ENCODE data around the gene MYL6B.
A peak's percentile ranks its signal among the peaks of the same experiment; 100 is the strongest.
"Not testable (repeated sequence)": the region's sequence is repeated elsewhere in the genome, so short reads cannot be mapped to it uniquely, and the experiment has no call there.

The MYL6B gene

DNA sequence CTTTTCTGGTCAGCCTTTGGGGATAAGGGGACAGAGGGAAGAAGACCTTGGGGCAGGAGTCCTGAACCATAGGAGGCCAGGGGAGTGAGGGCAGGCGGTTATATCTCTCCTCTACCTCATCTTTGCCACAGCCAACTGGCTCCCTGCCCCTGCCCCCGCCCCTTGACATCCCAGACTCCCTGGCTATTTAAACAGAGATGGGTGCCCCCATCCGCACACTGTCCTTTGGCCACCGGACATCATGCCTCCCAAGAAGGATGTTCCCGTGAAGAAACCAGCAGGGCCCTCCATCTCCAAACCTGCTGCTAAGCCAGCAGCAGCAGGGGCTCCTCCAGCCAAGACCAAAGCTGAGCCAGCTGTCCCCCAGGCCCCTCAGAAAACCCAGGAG lies 1.3 kb downstream of the MYL6B start:
- DNase-seq (ENCODE audit: low spot score): no peak

DNA sequence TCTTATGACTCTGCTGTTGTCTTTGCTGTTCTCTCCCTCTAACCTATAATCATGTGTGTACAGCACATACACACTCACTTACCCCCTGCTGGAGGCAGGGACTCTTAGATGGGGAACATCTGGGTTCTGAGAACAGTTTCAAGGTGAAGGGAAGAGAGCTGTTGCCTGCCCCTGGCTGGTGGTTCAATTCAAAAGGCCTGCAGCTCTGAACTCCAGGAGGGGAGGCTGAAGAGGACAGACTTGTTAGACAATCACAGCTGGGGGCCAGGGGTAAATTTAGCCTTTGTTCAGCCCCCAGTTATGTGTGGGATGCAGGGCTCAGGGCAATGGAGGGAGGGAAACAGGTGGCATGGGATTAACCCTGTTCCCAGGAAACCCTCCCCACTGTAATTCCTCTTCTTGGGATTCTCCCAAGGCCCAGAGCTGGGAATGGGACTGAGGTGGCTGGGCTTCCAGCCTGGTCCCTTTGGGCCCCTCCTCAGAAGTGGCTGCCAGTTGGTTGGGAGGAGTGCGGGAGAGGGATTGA lies 1.9 kb downstream of the MYL6B start:
- no peak for DNase-seq (ENCODE audit: low spot score)

DNA sequence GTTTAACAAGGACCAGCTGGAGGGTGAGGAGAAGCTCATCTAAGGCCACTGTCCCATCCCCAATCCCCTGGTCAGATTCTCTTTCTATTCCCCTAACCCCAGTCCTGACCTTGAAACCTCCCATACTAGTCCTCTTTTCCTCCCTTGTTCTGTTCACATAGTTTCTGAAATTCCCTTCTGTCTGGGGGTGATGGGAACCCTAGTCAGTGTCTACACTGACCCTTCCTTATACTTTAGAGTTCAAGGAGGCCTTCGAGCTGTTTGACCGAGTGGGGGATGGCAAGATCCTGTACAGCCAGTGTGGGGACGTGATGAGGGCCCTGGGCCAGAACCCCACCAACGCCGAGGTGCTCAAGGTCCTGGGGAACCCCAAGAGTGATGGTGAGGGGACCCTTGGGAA lies 2.4 kb downstream of the MYL6B start:
- DNase-seq (ENCODE audit: low spot score): no peak

DNA sequence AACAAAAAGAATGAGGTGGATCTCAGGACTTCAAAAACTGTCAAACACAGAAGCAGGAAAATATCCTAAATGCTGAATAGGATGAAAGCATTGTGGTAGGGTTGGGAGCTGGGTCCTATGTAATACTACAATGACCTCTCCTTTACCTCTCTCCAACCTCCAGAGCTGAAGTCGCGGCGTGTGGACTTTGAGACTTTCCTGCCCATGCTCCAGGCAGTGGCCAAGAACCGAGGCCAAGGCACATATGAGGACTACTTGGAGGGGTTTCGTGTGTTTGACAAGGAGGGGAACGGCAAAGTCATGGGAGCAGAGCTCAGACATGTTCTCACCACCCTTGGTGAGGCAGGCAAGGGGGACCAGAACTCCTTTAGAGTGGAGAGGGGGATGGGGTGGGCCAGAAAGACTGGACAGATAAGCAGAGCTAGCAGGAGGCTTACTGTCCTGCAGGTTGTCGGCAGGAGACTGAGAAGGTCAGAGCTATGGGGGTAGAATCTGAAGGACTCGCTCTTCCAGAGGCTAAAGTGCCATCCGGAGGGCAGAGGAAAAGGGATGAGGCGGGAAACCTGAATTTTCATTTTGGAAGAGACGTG lies 3.0 kb downstream of the MYL6B start:
- no peak for DNase-seq (ENCODE audit: low spot score)

DNA sequence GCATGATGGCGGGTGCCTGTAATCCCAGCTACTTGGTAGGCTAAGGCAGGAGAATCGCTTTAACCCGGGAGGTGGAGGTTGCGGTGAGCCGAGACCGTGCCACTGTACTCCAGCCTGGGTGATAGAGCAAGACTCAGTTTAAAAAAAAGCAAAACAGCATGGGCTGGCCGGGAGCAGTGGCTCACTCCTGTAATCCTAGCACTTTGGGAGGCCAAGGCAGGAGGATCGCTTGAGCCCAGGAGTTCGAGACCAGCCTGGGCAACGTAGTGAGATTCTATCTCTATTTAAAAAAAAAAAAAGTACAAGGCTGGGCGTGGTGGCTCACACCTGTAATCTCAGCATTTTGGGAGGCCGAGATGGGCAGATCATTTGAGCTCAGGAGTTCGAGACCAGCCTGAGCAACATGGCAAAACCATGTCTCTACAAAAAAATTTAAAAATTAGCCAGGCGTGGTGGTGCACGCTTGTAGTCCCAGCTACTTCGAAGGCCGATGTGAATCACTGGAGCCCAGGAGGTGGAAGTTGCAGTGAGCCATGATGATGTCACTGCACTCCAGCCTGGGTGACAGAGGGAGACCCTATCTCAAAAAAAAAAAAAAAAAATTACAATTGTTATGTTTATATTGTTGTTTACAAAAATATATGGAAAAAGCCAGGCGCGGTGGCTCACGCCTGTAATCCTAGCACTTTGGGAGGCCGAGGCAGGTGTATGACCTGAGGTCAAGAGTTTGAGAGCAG lies 4.2 kb downstream of the MYL6B start:
- not testable (repeated sequence) for DNase-seq (ENCODE audit: low spot score)

DNA sequence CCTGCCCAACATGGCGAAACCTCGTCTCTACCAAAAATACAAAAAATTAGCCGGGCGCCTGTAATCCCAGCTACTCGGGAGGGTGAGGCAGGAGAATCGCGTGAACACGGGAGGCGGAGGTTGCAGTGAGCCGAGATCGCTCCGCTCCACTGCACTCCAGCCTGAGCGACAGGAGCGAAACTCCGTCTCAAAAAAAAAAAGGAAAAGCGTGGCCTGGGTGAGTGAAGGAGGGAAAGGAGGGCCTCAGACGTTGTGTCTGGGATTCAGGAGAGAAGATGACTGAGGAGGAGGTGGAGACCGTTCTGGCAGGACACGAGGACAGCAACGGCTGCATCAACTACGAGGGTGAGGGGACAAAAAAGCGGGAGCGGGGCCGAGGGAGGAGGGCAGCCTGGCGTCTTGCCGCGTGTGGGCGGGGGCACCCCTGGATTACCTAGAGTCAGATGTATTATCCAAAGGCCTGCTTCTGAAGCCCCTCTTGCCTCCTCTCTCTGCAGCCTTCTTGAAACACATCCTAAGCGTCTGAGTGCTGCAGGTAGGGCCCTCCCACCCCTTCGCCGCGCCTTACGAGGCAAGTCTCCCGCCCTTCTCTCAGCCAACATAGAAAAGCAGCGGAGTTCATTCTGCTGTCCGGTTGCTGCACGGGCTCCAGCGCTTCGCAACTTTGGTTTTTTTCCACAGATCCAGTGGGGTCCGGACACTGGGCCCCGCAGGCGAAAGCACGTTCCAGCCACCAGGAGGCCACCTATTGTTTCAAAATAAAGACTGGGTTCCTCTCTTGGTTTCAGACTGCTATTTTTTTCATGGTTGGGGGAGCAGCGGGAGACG lies 5.0 kb downstream of the MYL6B start:
- peak; percentile 70 for DNase-seq (ENCODE audit: low spot score)

DNA sequence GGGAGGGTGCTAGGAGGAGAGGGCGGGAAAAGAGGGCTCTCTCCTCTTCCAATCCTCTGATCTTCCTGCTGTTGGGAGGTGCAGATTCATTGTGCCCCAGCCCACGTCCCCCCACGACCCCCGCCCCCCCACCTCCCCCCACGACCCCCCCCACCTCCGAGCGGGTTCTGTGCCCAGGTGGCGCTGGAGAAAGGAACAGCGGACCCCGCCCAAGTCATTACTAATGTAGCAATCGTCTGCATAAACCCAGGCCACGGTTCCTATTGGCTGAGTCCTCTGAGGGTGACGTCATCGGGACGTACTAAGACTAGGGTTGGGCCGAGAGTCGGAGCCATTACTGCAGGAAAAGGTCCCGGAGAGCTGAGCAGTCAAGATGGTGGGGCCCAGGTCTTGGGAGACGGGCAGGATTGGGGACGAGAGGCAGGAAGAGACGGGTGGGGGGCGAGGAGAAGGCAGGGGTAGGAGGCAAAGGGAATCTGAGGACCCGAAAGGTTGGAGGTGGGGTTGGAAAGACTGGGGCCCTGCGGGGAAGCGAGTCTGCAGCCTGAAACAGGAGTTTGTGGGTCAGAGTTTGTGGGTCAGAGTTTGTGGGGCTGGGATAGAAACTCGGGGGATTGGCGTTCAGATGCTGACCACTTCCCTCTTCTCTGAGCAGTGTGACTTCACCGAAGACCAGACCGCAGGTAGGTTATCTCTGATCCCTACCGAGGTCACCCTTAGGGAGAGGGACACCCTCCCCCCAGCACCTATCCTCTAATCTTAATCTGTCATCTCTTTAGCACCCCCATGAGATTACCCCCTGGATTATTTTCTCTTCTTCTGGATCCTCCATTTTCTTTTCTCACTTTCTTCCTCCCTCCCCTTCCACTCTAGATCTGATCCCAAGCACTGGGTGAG lies 5.9 kb downstream of the MYL6B start, which contains the start of gene MYL6:
Gene MYL6 (plus strand): TSS at position 331 of the 897 bp plus-strand sequence. CDS start 43 bp downstream, at position 374.
- DNase-seq (ENCODE audit: low spot score): peak; percentile 96

DNA sequence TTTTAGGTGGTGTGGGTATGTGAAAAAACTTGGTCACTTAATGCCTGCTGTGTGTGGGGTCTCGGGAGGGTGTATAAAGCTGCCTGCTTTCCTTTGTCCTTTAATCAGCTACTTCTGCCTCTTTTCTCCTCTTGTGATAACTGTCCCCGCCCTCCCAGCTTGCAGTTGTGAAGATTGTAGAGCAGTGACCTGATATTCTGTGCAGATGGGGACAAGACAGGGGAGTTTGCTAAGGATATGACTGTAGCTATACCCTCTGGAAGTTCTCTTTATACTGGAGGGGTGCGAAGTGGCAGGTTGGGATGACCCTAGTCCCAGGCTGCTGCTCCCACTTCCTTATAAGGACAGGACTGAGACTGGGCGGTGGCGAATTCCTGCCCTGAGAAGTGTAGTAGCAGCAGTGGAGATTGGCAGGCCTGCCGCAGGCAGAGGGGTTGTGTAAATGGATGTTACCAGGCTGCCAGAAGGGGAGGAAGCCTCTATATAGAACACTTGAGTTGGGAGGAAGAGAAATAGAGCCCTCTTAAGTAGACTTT lies 6.6 kb downstream of the MYL6B start:
- peak; percentile 30 for DNase-seq (ENCODE audit: low spot score)

DNA sequence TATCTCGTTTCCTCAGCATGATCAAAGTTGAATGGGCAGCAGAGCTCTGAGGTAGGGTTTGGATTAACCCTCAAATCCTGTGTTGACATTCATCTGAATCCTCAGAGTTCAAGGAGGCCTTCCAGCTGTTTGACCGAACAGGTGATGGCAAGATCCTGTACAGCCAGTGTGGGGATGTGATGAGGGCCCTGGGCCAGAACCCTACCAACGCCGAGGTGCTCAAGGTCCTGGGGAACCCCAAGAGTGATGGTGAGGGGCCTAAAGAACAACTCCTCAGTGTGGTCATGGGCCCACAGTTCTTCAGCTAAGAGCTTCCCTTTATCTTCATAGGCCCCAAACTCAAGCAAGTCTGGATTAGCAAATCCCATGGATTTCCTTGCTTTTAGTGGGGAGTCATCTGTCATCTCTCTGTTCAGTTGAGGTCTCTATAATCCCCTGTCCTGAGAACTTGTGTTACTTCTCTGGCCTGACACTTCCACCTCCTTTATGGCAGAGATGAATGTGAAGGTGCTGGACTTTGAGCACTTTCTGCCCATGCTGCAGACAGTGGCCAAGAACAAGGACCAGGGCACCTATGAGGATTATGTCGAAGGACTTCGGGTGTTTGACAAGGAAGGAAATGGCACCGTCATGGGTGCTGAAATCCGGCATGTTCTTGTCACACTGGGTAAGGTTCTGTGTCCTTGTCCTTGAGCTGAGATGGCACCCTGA lies 7.2 kb downstream of the MYL6B start:
- DNase-seq (ENCODE audit: low spot score): no peak

DNA sequence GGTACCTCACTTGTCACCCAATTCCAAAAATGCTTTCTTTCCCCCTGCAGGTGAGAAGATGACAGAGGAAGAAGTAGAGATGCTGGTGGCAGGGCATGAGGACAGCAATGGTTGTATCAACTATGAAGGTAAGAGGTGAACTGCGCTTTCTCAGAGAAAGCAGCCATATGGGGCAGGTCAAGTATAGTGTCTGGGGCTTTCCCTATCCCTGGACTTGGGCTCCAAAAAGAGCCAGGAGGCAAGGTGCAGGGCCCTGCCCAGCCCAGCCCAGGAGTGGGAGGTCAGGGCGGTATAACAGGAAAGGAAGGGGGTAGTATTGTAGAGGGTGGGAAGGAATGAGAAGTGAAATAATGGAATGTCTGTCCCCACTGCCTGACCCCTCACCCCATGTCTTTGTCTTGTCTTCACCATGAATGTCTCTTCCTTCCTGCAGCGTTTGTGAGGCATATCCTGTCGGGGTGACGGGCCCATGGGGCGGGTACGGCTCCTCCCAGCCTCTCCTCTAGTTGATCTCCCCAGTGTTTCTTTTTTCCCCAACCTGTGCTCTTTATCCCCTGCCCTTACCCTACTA lies 7.9 kb downstream of the MYL6B start:
- peak; percentile 68 for DNase-seq (ENCODE audit: low spot score)

DNA sequence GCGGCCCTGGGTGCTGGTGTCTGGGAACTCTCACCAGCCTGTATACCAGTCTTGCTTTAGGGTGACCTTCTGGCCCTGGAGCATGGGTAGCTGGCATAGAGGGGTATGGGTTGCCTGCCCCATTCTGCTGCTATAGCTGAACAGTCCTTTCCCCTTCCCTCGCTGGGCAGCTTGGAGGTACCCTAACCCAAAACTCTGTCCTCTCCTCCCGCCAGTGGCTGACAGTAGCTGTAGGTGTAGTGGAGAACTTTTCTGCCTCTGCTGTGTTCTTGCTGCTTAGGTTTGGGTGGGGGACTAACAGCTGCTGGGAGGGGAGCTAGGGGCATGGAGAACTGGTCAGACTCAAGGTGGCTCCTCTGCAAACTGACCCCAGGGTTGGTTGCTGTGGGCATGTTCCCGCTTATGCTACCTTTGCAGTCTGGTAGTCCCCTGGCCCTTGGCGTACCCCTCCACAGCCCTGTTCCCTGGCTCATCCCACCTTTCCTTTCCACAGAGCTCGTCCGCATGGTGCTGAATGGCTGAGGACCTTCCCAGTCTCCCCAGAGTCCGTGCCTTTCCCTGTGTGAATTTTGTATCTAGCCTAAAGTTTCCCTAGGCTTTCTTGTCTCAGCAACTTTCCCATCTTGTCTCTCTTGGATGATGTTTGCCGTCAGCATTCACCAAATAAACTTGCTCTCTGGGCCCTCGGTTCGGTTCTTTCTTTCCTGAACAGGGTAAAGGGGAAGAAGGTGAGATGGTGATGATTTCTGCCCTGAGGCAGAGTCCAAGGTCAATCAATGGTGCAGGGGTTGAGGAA lies 8.7 kb downstream of the MYL6B start:
- no peak for DNase-seq (ENCODE audit: low spot score)

DNA sequence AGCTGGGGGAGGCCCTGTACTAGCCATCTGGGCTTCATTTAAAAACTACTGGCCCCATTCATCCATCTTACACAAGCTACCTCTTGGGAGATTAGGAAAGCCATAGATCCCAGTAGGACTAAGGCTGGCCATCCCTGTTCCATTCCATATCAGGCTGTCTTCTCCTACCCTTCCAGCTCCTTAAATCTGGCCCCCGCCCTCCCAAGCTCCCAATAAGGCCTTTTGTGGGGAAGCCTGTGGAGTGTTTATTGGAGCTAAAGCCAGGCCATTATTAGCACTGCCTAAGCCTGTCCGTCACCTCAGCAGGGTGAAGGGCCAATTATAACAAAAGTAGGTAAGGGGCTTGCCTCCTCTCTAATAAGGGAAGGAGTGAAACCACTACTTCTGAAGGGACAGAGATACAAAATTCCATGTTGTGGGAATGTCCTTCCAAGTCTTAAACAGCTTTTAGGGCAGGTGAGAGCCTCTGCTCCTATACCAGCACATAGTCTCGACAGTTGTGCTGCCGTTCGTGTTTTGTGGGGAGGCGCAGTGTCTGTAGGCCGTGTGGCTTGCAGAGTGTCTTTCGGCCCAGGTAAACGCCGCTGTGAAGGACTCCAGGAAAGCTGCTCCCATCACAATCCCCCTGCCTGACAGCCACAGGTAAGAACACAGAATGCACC lies 9.4 kb downstream of the MYL6B start:
- DNase-seq (ENCODE audit: low spot score): no peak

DNA sequence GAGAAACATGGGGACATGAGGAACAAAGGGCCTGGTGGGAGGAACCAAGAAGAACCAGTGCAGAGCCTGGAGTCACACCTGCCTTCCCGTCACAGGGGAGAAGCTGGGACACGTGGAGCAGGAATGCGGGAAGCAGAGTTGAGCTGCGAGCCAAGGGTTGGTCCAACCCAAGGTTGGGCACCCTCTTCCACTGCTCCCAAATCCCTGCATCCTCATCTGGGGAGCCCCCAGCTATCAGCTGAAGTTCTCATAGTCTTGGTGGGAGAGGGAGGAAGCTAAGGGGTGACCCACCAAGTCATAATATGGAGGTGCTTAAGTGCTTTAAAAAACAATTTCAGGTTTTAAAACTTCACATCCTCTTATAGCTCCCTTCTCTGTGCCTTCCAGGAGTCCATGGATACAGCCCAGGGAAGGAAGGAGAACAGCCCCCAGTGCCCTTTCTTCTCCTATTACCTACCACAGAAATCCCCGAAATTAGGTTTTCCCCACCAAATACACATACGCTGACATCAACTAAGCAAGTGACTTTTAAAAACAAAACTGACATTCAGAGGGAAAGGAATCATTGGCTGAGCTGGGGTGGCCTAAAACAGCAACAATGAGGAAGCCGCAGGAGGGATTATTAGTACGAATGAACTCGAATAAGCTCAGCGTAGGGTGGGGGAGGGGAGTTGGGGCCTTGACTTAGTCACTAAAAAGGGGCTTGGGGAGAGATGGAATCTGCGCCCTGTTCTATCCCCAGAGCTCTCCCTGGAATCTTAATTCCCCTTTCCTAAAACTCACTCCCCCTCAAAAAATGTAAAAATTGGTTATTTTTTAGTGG lies 10.3 kb downstream of the MYL6B start:
- no peak for DNase-seq (ENCODE audit: low spot score)

DNA sequence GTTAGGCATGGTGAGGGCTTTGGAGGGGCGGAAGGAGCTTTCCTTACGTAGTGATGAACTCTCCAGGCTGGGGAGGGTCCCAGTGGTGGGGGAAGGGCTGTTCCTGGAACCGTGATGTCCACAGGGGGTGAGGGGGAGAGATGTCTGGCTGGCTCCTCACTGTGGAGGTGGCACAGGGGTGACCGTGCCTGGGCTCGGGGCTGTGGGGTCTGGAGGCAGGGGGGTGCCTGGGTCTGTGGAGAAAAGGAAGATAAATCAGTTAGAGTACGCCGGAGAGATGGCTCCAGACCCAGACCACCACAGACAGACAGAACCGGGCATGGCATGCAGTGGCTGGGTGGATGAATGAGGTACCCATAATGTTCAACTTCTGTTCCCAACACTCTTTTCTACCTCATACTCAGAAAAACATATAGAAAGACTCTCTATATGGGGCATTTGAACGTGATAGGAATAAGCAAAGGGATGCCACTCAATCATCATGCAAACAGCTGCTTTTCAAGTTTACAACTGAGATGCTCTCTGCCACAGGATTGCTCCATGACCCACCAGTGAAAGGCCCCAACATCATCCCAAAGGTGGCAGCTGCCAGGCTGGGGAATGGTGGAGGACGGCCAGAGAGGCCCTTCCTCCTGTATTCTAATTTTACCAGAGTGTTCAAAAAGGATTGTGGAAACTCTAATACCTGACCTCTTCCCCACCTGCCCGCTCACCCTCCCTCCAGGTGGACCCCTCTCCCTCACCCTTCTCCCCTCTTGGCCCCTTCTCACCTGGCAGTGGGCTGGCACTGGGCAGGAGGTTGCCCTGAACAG lies 11.4 kb downstream of the MYL6B start:
- DNase-seq (ENCODE audit: low spot score): no peak

DNA sequence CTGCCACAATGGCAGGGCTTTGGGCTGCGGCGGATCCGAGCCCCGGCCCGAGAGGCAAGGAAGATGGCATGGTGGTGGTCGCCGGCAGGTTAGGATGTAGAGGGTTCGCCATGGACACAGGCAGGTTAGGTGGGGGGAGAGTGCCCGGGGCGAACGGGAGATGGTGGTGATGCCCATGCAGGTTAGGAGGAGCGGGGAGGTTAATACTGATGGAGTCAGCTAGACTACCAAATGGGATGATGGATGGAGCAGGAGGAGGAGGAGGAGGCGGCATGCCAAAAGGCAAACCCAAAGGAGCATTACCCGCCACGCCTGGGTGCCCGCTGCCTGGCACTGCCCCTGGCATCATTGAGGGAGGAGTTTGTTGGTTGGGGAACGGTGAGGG lies 11.9 kb downstream of the MYL6B start:
- DNase-seq (ENCODE audit: low spot score): no peak

DNA sequence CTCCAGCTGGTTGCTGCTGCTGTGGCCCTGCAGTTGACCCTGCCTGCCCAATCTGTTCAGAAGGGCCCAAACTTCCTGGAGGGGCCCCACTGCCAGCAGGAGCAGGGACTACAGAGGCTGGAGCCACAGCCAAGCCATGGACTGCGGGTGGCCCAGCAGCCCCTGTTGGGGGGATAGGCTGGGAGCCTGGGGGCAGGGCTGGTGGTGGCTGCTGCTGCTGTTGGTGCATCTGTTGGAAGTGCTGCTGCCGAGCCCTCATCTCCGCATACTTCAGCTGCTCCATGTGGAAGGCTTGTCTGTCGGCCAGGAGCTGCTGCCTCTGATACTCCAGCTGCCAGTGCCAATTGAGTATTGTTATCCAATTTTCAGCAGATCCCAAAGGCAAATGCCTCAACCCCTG lies 13.0 kb downstream of the MYL6B start:
- DNase-seq (ENCODE audit: low spot score): no peak

DNA sequence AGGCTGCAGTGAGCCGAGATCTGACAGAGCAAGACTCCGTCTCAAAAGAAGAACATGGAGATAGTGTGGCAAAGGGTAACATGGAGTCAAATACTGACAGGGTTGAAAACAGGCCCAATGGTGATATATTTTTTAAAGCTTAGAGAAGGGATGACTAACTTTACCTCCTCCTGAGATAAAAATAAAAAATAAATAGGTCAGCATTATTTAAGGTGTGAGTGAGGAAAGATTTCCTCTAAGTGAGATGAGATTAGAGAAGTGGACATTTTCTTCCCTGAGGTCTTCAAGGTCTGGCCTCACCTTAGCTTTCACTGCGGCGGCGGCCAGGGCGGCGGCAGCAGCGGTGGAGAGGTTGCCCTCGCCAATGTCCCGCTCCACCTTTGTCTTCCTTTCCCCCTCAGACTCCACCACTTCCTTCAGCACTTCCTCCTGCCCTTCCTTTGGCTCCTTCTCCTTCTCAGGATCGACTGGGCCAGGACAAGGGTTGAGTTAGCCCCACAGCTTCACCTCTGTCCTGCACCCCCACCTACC lies 16.9 kb downstream of the MYL6B start:
- DNase-seq (ENCODE audit: low spot score): no peak

Data from CD4-positive, alpha-beta T cell treated with Interleukin-2 at 100 ng/mL for 4 hours (primary cell).